NCI-H748 (cell line): Measurements from ENCODE around the gene ADGRF3.
"Not testable (repeated sequence)": the region's sequence is repeated elsewhere in the genome, so short reads cannot be mapped to it uniquely, and the experiment has no call there.

ENCODE experiments used
- DNase-seq: peaks from one replicate; lab custom pipeline; 2025; ENCODE audit not compliant: unreplicated experiment; lab: John Stamatoyannopoulos, UW

Gene ADGRF3

GRCh38 chr2:26324479-26324878 is 22.1 kb downstream of the ADGRF3 start:
- not testable (repeated sequence) for DNase-seq

GRCh38 chr2:26318950-26319349 is 27.6 kb downstream of the ADGRF3 start:
- DNase-seq, result no peak

- DNase-seq, result no peak
Measured at GRCh38 chr2:26317377-26318105, 29.0 kb downstream of the ADGRF3 start.

GRCh38 chr2:26316845-26317244 is 29.7 kb downstream of the ADGRF3 start:
- no peak for DNase-seq

GRCh38 chr2:26316041-26316440 is 30.5 kb downstream of the ADGRF3 start:
- no peak for DNase-seq

GRCh38 chr2:26314243-26314642 is 32.3 kb downstream of the ADGRF3 start:
- DNase-seq, result no peak

- no peak for DNase-seq
Measured at GRCh38 chr2:26313446-26313845, 33.1 kb downstream of the ADGRF3 start.

GRCh38 chr2:26312471-26312870 is 34.1 kb downstream of the ADGRF3 start:
- DNase-seq, result no peak

GRCh38 chr2:26309921-26310320 is 36.7 kb downstream of the ADGRF3 start:
- no peak for DNase-seq

- DNase-seq, result no peak
Measured at GRCh38 chr2:26305540-26305939, 41.0 kb downstream of the ADGRF3 start.

GRCh38 chr2:26305094-26305493 is 41.5 kb downstream of the ADGRF3 start:
- DNase-seq, result not testable (repeated sequence)

GRCh38 chr2:26302846-26303245 is 43.7 kb downstream of the ADGRF3 start:
- DNase-seq, result no peak

GRCh38 chr2:26300234-26300925 is 46.2 kb downstream of the ADGRF3 start:
- no peak for DNase-seq

GRCh38 chr2:26299471-26300101 is 47.0 kb downstream of the ADGRF3 start:
- DNase-seq, result no peak

GRCh38 chr2:26298638-26299393 is 47.8 kb downstream of the ADGRF3 start:
- DNase-seq, result no peak

- no peak for DNase-seq
Measured at GRCh38 chr2:26298286-26298637, 48.3 kb downstream of the ADGRF3 start.

GRCh38 chr2:26297061-26297460 is 49.5 kb downstream of the ADGRF3 start:
- no peak for DNase-seq

GRCh38 chr2:26295511-26295910 is 51.1 kb downstream of the ADGRF3 start:
- no peak for DNase-seq

- DNase-seq, result no peak
Measured at GRCh38 chr2:26292646-26293045, 53.9 kb downstream of the ADGRF3 start.

- no peak for DNase-seq
Measured at GRCh38 chr2:26290001-26290400, 56.6 kb downstream of the ADGRF3 start.

- no peak for DNase-seq
Measured at GRCh38 chr2:26285931-26286330, 60.7 kb downstream of the ADGRF3 start.

- no peak for DNase-seq
Measured at GRCh38 chr2:26284132-26284531, 62.5 kb downstream of the ADGRF3 start.
